K562 (cell line): ENCODE results near the gene CRAT. TPM values are rescaled to one million over a fixed set of nuclear protein-coding genes. Genes with fewer than 3 reads are reported as not detected.

Source experiments
- HNRNPUL1 ChIP-seq: fragments of 200-400 bp; formaldehyde crosslinking; IDR thresholded peaks from 2 replicates; pipeline ENCODE4 v1.6.1; 2017; ENCODE audit warnings: low read length
- polyA plus RNA-seq, 8 experiments: library from polyadenylated mRNA; depleted of rRNA in 4 of 8; stranded (reverse) in 5 of 8; unstranded in 3 of 8; fragments of >200 nt; fragmentation: Nextera tagmentation in 2 of 8; fragmentation: Illumina TruSeq in 1 of 8; extraction: Ambion mirVana in 2 of 8; extraction: Trizol in 1 of 8; gene quantifications; 2 replicates each; pipeline versions ENCODE4 v1.2.1 to v1.2.3, GENCODE V29; 2011 to 2014; ENCODE audit warnings: inconsistent platforms in 1 of 8, missing spikeins in 1 of 8
- total RNA-seq, 7 experiments: library from RNA; depleted of rRNA in 6 of 7; stranded (reverse); fragments of >200 nt in 6 of 7; fragmentation: Illumina TruSeq in 2 of 7; extraction: Trizol in 2 of 7; gene quantifications; 2 replicates each; pipeline versions ENCODE4 v1.2.1 to v1.2.3, GENCODE V29; 2011 to 2021; ENCODE audit warnings: low replicate concordance in 1 of 7
- TF ChIP-seq, protein P1 (sequence below): fragments of 200-600 bp; sonication (generic); IDR thresholded peaks from one replicate; pipeline ENCODE4 v1.6.1; 2012; ENCODE audit warnings: mild to moderate bottlenecking, low read depth, low read length, inconsistent platforms
- TF ChIP-seq, protein P2 (sequence below): fragments of 250-450 bp; sonication (Bioruptor Pico); IDR thresholded peaks from 2 replicates; pipeline ENCODE4 v1.8.0; 2021; ENCODE audit warnings: mild to moderate bottlenecking, moderate library complexity
- TF ChIP-seq, protein P3 (sequence below), 2 experiments: fragments of 450-650 bp; formaldehyde crosslinking in 1 of 2; IDR thresholded peaks; 2 replicates each; pipeline versions ENCODE4 v1.4.0 to v1.6.1; 2014 to 2020; ENCODE audit warnings: mild to moderate bottlenecking in 2 of 2, borderline replicate concordance in 1 of 2, low read depth in 1 of 2

The CRAT gene
- total and polyA plus RNA-seq, 9 of the 15 experiments (the other 6 are each of a cell fraction or from before 2014, with no cell fraction given), result 0.20 to 13.8 (median 5.4) TPM

DNA sequence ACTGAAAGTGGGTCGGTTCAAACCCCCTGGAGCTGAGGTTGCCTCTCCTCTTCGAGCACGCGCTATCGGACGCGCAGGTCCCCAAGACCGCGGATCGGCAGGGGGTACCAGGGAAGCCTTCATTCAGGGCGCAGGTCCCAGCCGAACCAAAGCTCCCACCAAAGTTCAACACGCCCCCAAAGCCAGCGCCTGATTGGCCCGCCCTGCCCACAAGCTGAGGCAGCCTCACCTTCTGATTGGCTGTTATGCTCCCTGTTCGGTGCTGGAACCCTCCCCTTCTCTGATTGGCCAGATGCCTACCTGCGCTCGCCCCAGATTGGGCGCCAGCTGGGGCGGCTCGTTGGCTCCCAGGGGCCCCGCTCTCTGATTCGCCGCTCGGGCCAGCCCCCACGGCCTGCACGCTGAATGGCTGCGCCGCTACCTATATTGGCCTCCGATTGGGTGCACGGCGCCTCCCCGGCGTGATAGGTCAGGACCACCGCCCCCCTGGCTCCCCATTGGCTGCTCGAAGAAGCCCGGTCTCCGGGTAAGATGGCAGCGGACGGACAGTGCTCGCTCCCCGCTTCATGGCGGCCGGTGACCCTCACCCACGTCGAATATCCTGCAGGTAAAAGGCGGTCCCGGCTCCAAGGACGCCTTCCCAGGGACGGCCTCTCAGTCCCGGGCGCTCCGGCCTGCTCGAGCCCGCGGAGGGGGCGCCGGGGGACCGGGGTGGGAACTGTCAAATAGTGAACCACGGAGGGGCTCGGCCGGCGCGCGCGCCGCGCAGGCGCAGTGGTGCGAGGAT is 29.8 kb downstream of the CRAT start, which contains the start of gene DOLPP1 (continued):
- TF ChIP-seq, protein P1, sequence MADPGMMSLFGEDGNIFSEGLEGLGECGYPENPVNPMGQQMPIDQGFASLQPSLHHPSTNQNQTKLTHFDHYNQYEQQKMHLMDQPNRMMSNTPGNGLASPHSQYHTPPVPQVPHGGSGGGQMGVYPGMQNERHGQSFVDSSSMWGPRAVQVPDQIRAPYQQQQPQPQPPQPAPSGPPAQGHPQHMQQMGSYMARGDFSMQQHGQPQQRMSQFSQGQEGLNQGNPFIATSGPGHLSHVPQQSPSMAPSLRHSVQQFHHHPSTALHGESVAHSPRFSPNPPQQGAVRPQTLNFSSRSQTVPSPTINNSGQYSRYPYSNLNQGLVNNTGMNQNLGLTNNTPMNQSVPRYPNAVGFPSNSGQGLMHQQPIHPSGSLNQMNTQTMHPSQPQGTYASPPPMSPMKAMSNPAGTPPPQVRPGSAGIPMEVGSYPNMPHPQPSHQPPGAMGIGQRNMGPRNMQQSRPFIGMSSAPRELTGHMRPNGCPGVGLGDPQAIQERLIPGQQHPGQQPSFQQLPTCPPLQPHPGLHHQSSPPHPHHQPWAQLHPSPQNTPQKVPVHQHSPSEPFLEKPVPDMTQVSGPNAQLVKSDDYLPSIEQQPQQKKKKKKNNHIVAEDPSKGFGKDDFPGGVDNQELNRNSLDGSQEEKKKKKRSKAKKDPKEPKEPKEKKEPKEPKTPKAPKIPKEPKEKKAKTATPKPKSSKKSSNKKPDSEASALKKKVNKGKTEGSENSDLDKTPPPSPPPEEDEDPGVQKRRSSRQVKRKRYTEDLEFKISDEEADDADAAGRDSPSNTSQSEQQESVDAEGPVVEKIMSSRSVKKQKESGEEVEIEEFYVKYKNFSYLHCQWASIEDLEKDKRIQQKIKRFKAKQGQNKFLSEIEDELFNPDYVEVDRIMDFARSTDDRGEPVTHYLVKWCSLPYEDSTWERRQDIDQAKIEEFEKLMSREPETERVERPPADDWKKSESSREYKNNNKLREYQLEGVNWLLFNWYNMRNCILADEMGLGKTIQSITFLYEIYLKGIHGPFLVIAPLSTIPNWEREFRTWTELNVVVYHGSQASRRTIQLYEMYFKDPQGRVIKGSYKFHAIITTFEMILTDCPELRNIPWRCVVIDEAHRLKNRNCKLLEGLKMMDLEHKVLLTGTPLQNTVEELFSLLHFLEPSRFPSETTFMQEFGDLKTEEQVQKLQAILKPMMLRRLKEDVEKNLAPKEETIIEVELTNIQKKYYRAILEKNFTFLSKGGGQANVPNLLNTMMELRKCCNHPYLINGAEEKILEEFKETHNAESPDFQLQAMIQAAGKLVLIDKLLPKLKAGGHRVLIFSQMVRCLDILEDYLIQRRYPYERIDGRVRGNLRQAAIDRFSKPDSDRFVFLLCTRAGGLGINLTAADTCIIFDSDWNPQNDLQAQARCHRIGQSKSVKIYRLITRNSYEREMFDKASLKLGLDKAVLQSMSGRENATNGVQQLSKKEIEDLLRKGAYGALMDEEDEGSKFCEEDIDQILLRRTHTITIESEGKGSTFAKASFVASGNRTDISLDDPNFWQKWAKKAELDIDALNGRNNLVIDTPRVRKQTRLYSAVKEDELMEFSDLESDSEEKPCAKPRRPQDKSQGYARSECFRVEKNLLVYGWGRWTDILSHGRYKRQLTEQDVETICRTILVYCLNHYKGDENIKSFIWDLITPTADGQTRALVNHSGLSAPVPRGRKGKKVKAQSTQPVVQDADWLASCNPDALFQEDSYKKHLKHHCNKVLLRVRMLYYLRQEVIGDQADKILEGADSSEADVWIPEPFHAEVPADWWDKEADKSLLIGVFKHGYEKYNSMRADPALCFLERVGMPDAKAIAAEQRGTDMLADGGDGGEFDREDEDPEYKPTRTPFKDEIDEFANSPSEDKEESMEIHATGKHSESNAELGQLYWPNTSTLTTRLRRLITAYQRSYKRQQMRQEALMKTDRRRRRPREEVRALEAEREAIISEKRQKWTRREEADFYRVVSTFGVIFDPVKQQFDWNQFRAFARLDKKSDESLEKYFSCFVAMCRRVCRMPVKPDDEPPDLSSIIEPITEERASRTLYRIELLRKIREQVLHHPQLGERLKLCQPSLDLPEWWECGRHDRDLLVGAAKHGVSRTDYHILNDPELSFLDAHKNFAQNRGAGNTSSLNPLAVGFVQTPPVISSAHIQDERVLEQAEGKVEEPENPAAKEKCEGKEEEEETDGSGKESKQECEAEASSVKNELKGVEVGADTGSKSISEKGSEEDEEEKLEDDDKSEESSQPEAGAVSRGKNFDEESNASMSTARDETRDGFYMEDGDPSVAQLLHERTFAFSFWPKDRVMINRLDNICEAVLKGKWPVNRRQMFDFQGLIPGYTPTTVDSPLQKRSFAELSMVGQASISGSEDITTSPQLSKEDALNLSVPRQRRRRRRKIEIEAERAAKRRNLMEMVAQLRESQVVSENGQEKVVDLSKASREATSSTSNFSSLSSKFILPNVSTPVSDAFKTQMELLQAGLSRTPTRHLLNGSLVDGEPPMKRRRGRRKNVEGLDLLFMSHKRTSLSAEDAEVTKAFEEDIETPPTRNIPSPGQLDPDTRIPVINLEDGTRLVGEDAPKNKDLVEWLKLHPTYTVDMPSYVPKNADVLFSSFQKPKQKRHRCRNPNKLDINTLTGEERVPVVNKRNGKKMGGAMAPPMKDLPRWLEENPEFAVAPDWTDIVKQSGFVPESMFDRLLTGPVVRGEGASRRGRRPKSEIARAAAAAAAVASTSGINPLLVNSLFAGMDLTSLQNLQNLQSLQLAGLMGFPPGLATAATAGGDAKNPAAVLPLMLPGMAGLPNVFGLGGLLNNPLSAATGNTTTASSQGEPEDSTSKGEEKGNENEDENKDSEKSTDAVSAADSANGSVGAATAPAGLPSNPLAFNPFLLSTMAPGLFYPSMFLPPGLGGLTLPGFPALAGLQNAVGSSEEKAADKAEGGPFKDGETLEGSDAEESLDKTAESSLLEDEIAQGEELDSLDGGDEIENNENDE, result no peak
- TF ChIP-seq, protein P2, sequence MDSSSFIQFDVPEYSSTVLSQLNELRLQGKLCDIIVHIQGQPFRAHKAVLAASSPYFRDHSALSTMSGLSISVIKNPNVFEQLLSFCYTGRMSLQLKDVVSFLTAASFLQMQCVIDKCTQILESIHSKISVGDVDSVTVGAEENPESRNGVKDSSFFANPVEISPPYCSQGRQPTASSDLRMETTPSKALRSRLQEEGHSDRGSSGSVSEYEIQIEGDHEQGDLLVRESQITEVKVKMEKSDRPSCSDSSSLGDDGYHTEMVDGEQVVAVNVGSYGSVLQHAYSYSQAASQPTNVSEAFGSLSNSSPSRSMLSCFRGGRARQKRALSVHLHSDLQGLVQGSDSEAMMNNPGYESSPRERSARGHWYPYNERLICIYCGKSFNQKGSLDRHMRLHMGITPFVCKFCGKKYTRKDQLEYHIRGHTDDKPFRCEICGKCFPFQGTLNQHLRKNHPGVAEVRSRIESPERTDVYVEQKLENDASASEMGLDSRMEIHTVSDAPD, result no peak
- TF ChIP-seq HNRNPUL1, result no peak
- TF ChIP-seq, protein P3, sequence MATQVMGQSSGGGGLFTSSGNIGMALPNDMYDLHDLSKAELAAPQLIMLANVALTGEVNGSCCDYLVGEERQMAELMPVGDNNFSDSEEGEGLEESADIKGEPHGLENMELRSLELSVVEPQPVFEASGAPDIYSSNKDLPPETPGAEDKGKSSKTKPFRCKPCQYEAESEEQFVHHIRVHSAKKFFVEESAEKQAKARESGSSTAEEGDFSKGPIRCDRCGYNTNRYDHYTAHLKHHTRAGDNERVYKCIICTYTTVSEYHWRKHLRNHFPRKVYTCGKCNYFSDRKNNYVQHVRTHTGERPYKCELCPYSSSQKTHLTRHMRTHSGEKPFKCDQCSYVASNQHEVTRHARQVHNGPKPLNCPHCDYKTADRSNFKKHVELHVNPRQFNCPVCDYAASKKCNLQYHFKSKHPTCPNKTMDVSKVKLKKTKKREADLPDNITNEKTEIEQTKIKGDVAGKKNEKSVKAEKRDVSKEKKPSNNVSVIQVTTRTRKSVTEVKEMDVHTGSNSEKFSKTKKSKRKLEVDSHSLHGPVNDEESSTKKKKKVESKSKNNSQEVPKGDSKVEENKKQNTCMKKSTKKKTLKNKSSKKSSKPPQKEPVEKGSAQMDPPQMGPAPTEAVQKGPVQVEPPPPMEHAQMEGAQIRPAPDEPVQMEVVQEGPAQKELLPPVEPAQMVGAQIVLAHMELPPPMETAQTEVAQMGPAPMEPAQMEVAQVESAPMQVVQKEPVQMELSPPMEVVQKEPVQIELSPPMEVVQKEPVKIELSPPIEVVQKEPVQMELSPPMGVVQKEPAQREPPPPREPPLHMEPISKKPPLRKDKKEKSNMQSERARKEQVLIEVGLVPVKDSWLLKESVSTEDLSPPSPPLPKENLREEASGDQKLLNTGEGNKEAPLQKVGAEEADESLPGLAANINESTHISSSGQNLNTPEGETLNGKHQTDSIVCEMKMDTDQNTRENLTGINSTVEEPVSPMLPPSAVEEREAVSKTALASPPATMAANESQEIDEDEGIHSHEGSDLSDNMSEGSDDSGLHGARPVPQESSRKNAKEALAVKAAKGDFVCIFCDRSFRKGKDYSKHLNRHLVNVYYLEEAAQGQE (IDR thresholded peaks at IDR 0.05; ENCODE audit: borderline replicate concordance), result no peak
- TF ChIP-seq, protein P3 (CRISPR knock-in tag; IDR thresholded peaks at IDR 0.05; ENCODE audit: low read depth), result no peak
